Esophagus squamous epithelium (tissue), 4 donors: Measurements from ENCODE around the gene MAP2K3.

Experiments used
- CTCF ChIP-seq, 6 experiments: fragments of 450-650 bp in 4 of 6; fragments of 200-600 bp in 2 of 6; sonication (generic) in 2 of 6; IDR thresholded peaks; one replicate each; pipeline ENCODE4 v1.5.1; 2016 to 2019; ENCODE audit warnings: antibody characterized with exemption in 6 of 6, mild to moderate bottlenecking in 4 of 6, moderate library complexity in 4 of 6
- POLR2A ChIP-seq, 4 donors: fragments of 450-650 bp; IDR thresholded peaks; one replicate each; pipeline ENCODE4 v1.6.1; 2017; ENCODE audit warnings: antibody characterized with exemption in 4 of 4, mild to moderate bottlenecking in 4 of 4, moderate library complexity in 3 of 4

DNA sequence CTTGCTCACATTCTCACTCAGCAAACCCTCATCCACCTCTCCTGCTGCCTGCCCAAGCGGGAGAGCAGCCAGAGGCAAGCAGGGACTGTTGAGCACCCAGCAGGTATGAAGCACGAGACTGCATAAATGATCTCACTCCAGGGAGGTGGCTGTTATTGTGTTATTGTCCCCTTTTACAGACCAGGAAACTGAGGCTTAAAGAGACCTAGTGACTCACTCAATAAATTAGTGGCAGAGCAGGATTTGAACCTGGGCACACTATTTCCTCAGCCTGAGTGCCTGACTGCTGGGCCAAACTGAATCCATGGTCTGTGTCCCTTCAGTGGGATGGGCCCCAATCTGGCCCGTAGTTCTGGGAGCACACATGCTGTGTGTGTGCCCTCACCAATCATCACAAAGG lies 12.3 kb upstream of the MAP2K3 start:
- TF ChIP-seq CTCF (IDR thresholded peaks at IDR 0.05) = no peak
- no peak for TF ChIP-seq POLR2A (IDR thresholded peaks at IDR 0.05)
